Measurements from ENCODE around the gene CGB2.
"Not testable (repeated sequence)": the region's sequence is repeated elsewhere in the genome, so short reads cannot be mapped to it uniquely, and the experiment has no call there.

CGB2 gene

DNA sequence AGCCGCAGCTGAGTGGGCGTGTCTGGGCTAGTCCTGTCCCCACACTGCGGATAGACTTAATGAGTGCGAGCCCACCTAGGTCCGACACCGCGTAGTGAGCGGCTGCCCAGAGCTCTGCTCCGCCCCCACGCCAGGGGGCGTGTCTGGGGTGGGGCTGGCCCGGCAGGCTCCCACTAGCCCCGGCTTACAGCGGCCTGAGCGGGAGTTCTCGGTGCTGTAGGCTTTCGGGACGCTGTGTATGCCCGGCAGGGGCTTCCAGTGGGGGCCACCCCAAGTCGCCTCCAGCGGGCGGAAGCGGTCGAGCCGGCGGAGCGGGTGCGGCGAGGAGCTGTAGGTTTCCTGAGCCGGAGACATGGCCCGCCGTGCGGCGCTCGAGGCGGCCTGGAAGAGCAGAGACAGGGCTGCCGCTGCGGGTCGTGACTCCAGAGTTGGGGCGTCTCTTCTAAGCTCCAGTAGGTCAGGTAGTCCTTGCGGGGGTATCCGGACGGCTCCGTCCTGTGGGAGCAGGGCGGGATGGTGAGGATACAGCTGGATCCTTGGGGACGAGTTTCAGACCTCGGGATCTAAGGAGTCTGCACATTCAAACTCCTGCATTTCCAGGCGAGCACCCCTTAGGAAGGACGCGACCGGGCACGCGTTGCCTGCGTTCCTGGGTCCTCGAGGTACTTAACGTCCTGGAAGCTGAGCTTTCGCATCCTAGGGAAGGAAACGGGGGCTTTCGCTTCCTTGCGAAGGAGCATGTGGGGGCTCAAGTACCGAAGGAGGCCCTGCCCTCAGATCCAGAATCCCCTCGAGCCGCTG, 24.6 kb downstream of the CGB2 start:
- Histone ChIP-seq H3K27me3 (peaks cover 16% of the 10 kb centered on the region), H3K36me3 (no peaks in the 10 kb centered on the region), H3K9me3 (no peaks in the 10 kb centered on the region), H3K4me3 (ENCODE audit: low read depth, low read length) (peak overlapping the region; percentile 55), H3K4me1 (peaks cover 12% of the 10 kb centered on the region)
- DNase-seq: peak; percentile 68
- TF ChIP-seq, protein P1, sequence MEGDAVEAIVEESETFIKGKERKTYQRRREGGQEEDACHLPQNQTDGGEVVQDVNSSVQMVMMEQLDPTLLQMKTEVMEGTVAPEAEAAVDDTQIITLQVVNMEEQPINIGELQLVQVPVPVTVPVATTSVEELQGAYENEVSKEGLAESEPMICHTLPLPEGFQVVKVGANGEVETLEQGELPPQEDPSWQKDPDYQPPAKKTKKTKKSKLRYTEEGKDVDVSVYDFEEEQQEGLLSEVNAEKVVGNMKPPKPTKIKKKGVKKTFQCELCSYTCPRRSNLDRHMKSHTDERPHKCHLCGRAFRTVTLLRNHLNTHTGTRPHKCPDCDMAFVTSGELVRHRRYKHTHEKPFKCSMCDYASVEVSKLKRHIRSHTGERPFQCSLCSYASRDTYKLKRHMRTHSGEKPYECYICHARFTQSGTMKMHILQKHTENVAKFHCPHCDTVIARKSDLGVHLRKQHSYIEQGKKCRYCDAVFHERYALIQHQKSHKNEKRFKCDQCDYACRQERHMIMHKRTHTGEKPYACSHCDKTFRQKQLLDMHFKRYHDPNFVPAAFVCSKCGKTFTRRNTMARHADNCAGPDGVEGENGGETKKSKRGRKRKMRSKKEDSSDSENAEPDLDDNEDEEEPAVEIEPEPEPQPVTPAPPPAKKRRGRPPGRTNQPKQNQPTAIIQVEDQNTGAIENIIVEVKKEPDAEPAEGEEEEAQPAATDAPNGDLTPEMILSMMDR (IDR thresholded peaks at IDR 0.05; ENCODE audit: low read depth, low read length): peak; percentile 44

DNA sequence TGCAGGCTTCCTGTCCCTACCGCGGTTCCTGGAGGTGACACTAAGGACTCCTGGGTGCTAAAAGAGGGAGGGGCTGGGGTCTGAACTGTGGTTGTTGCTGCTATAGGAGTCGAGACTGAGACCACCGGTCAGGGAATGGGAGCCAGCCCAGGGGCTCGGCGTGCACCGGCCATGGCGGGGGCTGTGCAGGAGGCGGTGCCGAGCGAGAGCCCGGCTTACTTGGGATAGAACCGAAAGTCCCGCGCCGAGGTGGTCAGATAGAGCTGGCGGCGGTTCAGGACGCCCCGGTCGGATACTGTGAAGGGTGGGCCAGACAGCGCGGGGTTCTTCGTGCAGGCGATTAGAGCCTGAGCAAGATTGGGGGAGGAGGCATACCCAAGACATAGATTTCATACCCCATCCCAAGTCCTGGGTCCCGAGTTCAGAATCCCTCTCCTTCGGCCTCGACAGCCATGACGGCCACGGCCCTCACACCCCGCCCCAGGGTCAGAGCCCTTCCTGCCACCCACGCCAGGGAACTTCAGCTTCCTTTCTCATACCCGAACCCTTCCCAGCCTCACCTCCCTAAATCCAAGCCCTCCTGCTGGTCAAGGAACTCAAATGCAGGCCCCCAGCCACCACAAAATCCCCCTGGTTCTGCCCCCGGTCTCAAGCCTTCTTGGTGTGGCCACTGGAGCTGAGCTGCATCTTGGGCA, 25.4 kb downstream of the CGB2 start:
- peaks cover 16% of the 10 kb centered on the region for H3K27me3 ChIP-seq
- not testable (repeated sequence) for DNase-seq, H3K9me3 ChIP-seq, H3K36me3 ChIP-seq
- peak overlapping the region; percentile 55 for H3K4me3 ChIP-seq (ENCODE audit: low read depth, low read length)
- peaks cover 12% of the 10 kb centered on the region for H3K4me1 ChIP-seq

DNA sequence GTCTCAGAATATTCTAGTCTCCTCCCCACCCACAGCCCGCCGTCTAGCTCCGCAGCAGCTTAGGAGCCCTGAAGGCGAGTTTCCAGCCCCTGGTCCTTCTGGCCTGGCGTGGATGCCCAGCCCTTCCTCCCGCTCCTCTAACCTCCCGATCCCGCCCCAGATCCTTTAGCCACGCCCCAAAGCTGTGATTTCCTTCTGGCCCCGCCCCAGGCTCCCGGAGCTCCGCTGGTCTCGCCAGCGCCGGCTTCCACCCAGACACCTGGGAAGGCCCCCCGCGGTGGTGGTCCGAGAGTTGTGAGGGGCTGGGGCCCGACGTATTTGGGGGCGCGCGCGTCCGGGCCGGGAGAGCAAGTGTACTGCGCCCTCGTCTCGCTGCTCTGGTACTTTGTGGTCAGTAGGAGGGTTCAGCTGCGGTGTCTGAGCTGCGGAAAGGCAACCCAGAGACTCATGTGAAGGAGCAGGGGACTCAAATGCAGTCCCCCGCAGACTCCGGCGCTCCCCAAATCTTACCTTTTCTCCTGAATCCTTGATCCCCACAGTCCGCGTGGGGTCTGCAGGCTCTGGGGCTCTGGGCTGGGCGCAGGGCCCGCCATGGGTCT, 26.0 kb downstream of the CGB2 start, which contains the start of gene CGB7:
TSS of gene CGB7 (minus strand) at position 114 of the 599 bp plus-strand sequence. CDS start 2,374 bp downstream, outside the sequence.
- Histone ChIP-seq H3K27me3 (peaks cover 16% of the 10 kb centered on the region), H3K9me3 (no peaks in the 10 kb centered on the region), H3K4me3 (ENCODE audit: low read depth, low read length) (peak within 1 kb of the TSS; percentile 55), H3K4me1 (peaks cover 12% of the 10 kb centered on the region), H3K36me3 (no peaks in the 10 kb centered on the region)
- TF ChIP-seq, protein P1 (IDR thresholded peaks at IDR 0.05; ENCODE audit: low read depth, low read length): no peak
- peak; percentile 77 for DNase-seq

DNA sequence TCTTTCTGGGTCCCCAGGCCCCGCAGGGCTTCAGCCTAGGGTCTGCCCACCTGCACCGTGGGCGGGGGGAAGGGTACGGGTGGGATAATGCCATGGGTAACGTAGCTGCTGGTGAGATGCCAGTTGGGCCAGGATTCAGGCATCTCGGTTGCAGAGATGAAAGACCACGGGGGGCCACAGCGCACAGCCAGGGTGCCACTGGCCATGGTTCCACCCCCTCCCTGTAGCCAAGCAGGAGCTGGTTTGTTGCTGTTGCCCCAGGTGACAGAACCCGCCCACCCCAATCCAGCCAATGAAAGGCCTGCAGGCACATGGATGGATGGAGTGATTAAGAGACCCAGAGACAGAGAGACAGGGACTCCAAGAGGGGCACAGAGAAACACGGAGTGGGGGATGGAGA, 26.9 kb downstream of the CGB2 start:
- Histone ChIP-seq H3K4me3 (ENCODE audit: low read depth, low read length) (no peak overlapping the region), H3K36me3 (no peaks in the 10 kb centered on the region), H3K27me3 (peaks cover 16% of the 10 kb centered on the region), H3K4me1 (peaks cover 12% of the 10 kb centered on the region), H3K9me3 (no peaks in the 10 kb centered on the region)
- peak; percentile 64 for DNase-seq
- TF ChIP-seq, protein P1 (IDR thresholded peaks at IDR 0.05; ENCODE audit: low read depth, low read length): no peak

DNA sequence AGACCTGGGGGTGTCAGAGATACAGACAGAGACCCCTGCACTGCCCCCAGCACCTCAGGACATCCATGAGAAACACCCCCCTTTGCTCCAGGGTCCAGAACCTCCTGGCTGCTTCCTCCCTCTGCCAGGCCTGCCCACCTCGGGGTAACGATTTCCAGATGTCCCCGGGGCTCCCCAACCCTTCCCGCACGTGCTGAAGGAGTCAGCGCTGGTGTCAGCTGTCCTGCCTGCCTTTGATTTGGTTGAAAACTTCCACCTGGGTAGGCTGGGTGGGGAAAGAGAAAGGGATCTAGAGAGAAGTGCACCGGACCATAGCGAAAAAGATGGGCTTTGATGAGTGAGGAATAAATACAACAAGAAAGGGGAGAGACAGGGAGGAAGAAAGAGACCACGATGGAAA, 27.4 kb downstream of the CGB2 start:
- peaks cover 12% of the 10 kb centered on the region for H3K4me1 ChIP-seq
- H3K36me3 ChIP-seq: no peaks in the 10 kb centered on the region
- TF ChIP-seq, protein P1 (IDR thresholded peaks at IDR 0.05; ENCODE audit: low read depth, low read length): no peak
- H3K27me3 ChIP-seq: peaks cover 16% of the 10 kb centered on the region
- DNase-seq: no peak
- H3K4me3 ChIP-seq (ENCODE audit: low read depth, low read length): no peak overlapping the region
- no peaks in the 10 kb centered on the region for H3K9me3 ChIP-seq

DNA sequence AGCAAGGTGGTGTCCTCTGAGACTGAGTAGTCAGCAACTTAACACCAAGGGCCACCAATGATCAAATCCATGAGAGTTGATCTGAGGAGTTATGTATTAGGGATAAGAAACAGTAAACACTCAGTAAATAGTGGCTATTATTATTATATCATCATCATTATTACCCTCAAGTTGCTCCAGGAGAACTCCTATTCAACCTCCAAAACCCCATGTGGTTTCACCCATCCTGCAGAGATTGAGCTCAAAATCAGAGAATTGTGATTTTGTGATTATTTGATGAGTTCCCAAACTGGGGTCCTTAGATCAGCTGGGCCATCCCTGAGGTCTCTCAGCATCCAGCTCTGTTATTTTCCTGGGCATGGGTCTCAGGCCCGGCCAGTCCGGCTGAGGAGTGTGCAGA, 29.3 kb downstream of the CGB2 start:
- no peaks in the 10 kb centered on the region for H3K9me3 ChIP-seq
- TF ChIP-seq, protein P1 (IDR thresholded peaks at IDR 0.05; ENCODE audit: low read depth, low read length): no peak
- no peaks in the 10 kb centered on the region for H3K36me3 ChIP-seq
- H3K27me3 ChIP-seq: peaks cover 14% of the 10 kb centered on the region
- H3K4me3 ChIP-seq (ENCODE audit: low read depth, low read length): no peak overlapping the region
- no peak for DNase-seq
- H3K4me1 ChIP-seq: peaks cover 15% of the 10 kb centered on the region

All from BE2C (cell line).